GM18868 (cell line): ENCODE results near the gene UPF1.
"Not testable (repeated sequence)": the region's sequence is repeated elsewhere in the genome, so short reads cannot be mapped to it uniquely, and the experiment has no call there.

Source experiments
- ATAC-seq: cut with Tn5 transposase; IDR thresholded peaks from one replicate; pipeline ENCODE4 v1.9.1; 2021; ENCODE audit warnings: mild to moderate bottlenecking, moderate library complexity; ENCODE audit not compliant: unreplicated experiment

UPF1 gene

GRCh38 chr19:18912933-18913332, 81.2 kb downstream of the UPF1 start:
- no peak for ATAC-seq

GRCh38 chr19:18913466-18913865, 81.7 kb downstream of the UPF1 start:
- ATAC-seq: no peak

DNA sequence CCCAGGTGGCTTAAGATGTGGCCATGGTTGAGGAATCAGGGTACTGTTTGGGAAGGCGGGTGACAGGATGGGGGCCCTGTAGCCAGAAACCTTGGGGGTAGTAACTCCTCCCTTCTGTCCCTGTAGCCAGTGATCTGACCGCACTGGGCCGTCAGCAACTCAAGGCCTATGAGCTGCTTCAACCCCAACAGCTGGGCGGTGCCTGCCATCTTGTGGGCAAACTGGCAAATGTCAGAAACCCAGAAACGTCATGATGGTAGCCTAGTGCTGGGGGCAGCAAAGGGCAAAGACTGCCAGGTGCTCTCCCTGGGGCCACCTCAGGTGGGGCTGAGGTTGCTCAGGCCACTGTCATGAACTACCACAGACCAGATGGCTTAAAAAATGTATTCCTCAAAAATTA, 83.9 kb downstream of the UPF1 start:
- no peak for ATAC-seq

DNA sequence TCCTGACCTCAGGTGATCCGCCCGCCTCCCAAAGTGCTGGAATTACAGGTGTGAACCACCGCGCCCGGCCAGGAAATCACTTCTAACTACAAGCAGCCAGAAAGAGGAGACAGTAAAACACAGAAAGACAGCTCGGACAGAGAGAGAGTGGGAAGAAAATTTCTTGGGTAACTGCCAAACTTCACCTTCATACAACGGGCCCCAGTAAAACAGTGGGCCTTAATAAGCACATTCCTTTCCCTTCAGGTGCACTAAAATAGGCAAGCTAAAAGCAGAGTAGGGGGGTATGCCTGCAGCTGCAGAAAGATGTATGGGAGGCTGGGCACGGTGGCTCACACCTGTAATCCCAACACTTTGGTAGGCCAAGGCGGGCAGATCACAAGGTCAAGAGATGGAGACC, 85.8 kb downstream of the UPF1 start:
- not testable (repeated sequence) for ATAC-seq
